Omental fat pad (tissue), 4 donors: ENCODE results near the gene SOX2. TPM values are rescaled to one million over a fixed set of nuclear protein-coding genes. Genes with fewer than 3 reads are reported as not detected.

Experiments used
- ATAC-seq: fragments of 150-250 bp; one replicate; pipeline ENCODE4 v1.9.1; 2016; ENCODE audit warnings: mild to moderate bottlenecking, moderate library complexity; ENCODE audit not compliant: low FRiP score
- DNase-seq: peaks from one replicate; pipeline ENCODE4 v3.0.0-alpha.2; 2019; ENCODE audit warnings: low spot score
- total RNA-seq, 4 donors: library from RNA; depleted of rRNA; stranded (reverse); fragments of >200 nt; gene quantifications; one replicate each; pipeline ENCODE4 v1.1.0, GENCODE V29; 2016
- TF ChIP-seq, protein P1 (sequence below), 3 donors: fragments of 450-650 bp; IDR thresholded peaks; one replicate each; pipeline ENCODE4 v1.5.1; 2016 to 2017; ENCODE audit warnings: antibody characterized with exemption in 3 of 3, mild to moderate bottlenecking in 3 of 3, moderate library complexity in 2 of 3

The SOX2 gene
- total RNA-seq, 4 donors from 2014 or later, result not detected

DNA sequence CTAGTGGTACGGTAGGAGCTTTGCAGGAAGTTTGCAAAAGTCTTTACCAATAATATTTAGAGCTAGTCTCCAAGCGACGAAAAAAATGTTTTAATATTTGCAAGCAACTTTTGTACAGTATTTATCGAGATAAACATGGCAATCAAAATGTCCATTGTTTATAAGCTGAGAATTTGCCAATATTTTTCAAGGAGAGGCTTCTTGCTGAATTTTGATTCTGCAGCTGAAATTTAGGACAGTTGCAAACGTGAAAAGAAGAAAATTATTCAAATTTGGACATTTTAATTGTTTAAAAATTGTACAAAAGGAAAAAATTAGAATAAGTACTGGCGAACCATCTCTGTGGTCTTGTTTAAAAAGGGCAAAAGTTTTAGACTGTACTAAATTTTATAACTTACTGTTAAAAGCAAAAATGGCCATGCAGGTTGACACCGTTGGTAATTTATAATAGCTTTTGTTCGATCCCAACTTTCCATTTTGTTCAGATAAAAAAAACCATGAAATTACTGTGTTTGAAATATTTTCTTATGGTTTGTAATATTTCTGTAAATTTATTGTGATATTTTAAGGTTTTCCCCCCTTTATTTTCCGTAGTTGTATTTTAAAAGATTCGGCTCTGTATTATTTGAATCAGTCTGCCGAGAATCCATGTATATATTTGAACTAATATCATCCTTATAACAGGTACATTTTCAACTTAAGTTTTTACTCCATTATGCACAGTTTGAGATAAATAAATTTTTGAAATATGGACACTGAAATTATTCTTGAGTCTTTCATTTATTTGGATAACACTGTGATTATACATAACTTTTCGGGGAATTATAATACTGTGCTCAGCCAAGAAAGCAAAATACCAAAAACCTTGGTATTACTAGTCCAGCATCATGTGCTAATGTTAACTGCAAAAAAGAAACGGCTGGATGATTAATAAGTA lies 2.2 kb downstream of the SOX2 start:
- no peak for ATAC-seq
- DNase-seq, result no peak
- TF ChIP-seq, protein P1, sequence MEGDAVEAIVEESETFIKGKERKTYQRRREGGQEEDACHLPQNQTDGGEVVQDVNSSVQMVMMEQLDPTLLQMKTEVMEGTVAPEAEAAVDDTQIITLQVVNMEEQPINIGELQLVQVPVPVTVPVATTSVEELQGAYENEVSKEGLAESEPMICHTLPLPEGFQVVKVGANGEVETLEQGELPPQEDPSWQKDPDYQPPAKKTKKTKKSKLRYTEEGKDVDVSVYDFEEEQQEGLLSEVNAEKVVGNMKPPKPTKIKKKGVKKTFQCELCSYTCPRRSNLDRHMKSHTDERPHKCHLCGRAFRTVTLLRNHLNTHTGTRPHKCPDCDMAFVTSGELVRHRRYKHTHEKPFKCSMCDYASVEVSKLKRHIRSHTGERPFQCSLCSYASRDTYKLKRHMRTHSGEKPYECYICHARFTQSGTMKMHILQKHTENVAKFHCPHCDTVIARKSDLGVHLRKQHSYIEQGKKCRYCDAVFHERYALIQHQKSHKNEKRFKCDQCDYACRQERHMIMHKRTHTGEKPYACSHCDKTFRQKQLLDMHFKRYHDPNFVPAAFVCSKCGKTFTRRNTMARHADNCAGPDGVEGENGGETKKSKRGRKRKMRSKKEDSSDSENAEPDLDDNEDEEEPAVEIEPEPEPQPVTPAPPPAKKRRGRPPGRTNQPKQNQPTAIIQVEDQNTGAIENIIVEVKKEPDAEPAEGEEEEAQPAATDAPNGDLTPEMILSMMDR (IDR thresholded peaks at IDR 0.05), result no peak

DNA sequence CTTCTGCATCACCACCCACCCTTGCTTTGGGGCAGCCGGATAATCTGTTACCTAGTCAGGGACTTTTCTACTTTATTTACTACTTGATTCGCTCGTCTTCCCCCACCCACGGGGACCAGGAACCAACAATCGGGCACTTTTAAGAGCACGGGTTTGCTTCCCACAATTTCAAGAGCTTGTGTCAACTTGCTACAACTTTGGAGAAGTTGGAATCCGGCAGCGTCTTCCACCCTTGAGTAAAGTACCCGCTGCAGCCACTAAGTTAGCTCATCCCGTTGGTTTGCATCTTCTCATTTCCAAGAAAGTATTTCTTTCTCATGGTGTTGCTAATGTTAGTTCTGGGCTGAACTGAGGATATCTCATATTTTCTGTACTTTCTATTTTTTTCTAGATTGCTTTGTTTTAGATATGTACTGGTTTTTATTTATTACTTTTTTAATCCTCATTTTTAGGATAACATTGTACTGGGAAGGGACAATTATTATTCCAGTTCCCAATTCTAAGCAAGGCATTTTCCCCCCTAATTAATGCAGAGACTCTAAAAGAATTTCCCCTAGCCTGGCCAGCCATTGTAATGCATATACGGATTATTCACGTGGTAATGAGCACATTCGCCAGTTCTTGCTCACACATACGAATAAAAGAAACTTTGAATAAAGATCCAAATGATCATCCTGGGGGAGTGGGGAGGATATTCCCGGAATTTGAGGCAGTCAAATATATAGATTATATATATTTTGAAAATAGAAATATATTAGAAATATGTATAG lies 4.0 kb downstream of the SOX2 start:
- ATAC-seq (no peak), DNase-seq (no peak)
- TF ChIP-seq, protein P1 (IDR thresholded peaks at IDR 0.05), result no peak

DNA sequence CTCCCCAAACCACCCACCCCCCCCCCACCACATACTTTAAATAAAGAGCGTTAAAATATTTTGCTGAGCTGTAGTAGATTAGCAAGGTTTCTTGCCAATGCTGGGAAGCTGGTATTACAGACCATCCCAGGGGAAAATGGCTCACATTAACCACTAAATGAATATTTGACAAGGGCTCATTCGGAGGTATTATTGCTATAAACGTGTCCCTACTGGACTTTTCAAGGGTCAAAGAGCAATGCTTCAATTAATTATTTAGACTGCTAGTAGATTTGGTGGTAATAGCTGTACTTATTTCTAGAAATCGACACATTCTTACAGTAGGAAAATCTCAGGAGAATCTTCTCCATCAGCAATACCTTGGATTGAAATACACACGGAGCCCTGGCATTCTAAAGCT lies 5.2 kb downstream of the SOX2 start:
- TF ChIP-seq, protein P1 (IDR thresholded peaks at IDR 0.05), result no peak
- no peak for ATAC-seq
- no peak for DNase-seq

DNA sequence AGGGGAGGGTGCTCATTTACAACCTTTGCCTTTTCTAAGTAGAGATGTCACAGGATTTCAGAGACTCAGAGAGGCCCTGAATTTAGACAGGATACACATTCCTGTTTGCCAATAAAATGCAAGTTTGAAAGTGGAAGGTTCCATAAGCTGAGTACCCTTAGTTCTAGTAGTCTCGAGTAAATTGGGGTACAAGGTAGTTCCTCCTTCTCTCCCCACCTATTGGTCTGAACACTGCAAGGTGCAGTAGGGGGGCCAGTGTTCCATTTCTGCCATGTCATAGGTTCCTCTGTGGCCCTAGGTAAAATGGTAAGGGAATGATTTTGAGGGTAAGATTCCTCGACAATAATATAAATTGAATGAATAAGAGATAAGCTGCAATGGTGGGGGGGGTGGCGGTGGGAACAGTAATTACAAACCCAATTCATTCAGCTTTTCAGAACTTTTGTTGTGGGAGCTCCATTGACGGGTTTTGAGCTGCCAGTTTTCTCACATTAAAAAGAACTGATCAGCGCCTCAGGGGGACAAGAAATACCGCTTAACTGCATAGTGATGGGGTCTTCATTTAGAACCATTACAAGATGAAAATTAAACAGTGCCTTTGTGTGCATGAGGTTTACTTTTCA lies 5.9 kb downstream of the SOX2 start:
- DNase-seq, result no peak
- ATAC-seq, result no peak
- TF ChIP-seq, protein P1 (IDR thresholded peaks at IDR 0.05), result no peak

DNA sequence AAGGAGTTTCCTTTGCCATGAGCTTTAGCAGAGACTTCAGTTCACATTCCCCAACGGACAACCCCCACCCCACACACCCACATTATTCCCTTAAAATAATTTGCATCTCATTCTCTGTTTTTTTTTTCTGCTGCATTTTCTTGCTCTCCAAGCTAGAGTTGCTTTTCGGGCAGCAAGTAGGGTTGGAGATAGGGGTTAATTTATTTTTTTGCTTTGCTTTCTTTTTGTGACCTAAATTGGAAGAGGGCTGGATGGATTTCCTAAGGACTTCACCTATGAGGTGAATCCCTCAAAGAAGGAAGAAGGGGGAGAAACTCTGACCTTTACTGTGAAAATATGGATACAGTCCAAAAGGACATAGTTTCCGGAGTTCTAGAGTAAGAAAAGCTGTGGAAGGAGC lies 6.6 kb downstream of the SOX2 start:
- ATAC-seq (no peak), DNase-seq (no peak)
- TF ChIP-seq, protein P1 (IDR thresholded peaks at IDR 0.05), result no peak

DNA sequence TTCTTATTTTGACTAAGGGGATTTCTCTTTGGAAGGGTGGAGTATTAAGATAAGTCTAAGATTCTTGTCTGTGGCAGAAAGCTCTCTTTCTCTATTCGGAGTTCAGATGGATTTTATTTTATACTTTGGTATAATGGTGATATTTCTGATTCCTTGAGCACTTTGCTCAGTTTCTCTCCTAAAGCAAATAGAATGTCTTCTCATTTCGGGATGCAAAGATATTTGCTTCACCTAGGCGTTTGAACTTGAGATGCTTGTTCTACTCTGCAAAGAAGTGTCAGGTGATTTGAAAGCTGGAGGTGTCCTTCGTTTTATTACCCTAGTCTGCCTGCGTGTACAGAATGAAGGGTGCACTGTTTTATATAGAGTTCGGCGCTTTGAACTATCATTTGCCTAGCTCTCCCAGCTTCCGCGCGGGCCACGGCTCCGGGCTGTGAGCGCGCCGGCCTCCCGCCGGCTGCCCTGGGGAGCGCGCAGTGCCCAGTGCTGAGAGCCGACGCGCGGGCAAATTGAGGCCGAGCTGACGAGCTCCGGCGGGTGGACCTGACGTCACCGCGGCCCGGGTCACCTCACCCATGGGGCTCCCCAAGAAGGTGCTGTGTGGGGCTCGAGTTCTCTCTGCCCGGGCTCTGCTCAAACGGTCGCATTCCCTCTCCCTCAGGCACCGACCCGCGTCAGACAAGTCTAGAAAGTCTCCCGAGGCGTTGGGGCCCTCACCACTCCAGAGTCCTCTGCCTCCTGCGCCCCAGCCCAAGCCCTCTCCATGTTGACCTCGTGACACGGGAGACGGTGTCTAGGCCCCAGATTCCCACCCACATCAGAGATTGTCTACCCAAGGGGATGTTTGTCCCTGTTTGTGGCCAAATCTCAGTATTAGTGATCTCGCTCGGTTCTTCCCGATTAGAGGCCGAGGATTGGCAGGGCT lies 7.5 kb downstream of the SOX2 start:
- ATAC-seq (no peak), DNase-seq (no peak)
- TF ChIP-seq, protein P1 (IDR thresholded peaks at IDR 0.05), result no peak
